ENCODE measurements around the gene PDPN.

DNA sequence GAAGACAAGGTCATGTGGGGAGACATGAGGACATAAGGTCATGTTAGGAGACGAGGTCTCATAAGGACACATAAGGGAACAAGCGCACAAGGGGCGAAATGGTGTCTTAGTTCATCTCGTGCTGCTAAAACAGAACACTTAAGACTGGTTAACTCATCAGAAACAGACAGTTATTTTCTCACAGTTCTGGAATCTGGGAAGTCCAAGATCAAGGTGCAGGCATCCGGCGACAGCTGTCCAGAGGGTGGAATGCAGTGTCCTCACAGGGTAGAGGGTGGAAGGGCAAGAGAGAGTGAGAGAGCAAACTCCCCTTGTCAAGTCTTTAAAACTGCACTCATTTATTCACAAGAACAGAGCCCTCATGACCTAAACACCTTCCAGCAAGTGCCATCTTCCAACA, 34.6 kb upstream of the PDPN start:
- TF ChIP-seq SIX5 (IDR thresholded peaks at IDR 0.05; ENCODE audit: borderline replicate concordance in 1 of 2, insufficient read depth in 1 of 2, low read depth in 1 of 2, low read length in 2 of 2) (no peak), SPI1 (IDR thresholded peaks at IDR 0.05; ENCODE audit: borderline replicate concordance, low read depth, low read length) (no peak), EP300 (IDR thresholded peaks at IDR 0.05; ENCODE audit: low read length) (no peak), FOXM1 (IDR thresholded peaks at IDR 0.05; ENCODE audit: low read depth) (no peak), FOXM1 (CRISPR knock-in tag; IDR thresholded peaks at IDR 0.05; ENCODE audit: low read depth) (no peak), ZNF445 (CRISPR knock-in tag; IDR thresholded peaks at IDR 0.05; ENCODE audit: low read depth) (no peak), FOXA1 (IDR thresholded peaks at IDR 0.05; ENCODE audit: borderline replicate concordance) (no peak), EZH2 (IDR thresholded peaks at IDR 0.05; ENCODE audit: borderline replicate concordance, low read depth, low read length) (no peak), BHLHE40 (IDR thresholded peaks at IDR 0.05; ENCODE audit: low read length) (no peak)
- TF ChIP-seq, protein P1, sequence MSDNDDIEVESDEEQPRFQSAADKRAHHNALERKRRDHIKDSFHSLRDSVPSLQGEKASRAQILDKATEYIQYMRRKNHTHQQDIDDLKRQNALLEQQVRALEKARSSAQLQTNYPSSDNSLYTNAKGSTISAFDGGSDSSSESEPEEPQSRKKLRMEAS (CRISPR knock-in tag; IDR thresholded peaks at IDR 0.05): no peak
- TF ChIP-seq, protein P2, sequence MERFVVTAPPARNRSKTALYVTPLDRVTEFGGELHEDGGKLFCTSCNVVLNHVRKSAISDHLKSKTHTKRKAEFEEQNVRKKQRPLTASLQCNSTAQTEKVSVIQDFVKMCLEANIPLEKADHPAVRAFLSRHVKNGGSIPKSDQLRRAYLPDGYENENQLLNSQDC (CRISPR knock-in tag; IDR thresholded peaks at IDR 0.05): no peak
- TF ChIP-seq, protein P3, sequence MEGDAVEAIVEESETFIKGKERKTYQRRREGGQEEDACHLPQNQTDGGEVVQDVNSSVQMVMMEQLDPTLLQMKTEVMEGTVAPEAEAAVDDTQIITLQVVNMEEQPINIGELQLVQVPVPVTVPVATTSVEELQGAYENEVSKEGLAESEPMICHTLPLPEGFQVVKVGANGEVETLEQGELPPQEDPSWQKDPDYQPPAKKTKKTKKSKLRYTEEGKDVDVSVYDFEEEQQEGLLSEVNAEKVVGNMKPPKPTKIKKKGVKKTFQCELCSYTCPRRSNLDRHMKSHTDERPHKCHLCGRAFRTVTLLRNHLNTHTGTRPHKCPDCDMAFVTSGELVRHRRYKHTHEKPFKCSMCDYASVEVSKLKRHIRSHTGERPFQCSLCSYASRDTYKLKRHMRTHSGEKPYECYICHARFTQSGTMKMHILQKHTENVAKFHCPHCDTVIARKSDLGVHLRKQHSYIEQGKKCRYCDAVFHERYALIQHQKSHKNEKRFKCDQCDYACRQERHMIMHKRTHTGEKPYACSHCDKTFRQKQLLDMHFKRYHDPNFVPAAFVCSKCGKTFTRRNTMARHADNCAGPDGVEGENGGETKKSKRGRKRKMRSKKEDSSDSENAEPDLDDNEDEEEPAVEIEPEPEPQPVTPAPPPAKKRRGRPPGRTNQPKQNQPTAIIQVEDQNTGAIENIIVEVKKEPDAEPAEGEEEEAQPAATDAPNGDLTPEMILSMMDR (IDR thresholded peaks at IDR 0.05 in 2 of 3, conservative IDR thresholded peaks at IDR 0.05 in 1 of 3; ENCODE audit: insufficient read depth in 2 of 3, low read depth in 1 of 3, low read length in 3 of 3): no peak

All from K562 (cell line).